ENCODE measurements around the gene CTDSPL.

The CTDSPL gene

DNA sequence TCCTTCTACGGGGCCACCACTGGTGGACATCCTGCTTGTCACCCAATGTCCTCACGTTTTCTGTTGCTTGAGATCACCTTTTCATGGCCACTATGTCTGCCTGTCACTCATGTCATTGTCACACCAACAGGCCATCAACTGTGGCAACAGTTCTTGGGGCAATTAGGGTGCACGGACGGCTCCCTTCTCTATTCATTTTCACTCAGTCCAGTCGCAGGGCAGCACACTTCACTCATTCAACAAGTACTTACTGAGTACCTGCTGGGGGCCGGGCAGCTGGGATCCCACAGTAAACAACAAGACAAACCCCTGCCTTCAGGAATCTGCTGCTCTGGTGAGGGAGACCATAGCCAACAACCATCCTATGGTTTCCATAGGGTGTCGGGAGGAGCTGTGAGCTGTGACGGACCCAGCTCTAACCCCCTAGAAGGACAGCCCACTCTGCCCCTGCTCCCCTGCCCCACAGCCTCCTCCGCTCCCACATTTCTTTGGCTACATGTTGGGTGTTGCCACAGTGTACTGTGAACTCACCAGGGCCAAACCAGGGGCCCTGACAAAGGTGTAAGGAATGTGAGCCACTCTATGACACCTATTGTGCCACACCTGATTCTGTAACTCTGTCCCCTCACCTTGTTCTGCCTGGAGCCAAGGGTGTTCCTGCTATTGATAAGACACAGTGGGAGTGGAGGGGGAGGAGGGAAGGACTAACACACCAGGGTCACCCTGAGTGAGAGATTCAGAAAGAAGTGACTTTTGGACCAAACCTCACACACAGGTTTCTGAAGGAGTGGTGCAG, 130.8 kb downstream of the CTDSPL start:
- DNase-seq = no peak

DNA sequence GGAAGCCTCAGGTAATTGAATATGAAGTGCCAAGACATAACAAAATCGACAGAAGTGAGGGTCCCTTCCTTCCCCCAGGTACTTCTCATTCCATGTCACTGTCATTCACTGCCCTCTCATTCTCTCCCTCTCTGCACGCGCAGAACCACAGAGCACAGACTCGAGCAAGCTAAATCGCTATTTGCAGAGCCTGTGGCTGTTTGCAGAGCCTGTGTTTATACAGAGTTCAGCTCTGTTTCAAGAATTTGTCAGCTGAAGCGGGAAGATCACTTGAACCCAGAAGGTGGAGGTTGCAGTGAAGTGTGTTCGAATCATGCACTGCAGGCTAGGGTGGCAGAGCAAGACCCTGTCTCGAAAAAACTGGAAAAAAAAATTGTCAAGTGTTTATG, 131.4 kb downstream of the CTDSPL start:
- no peak for DNase-seq

DNA sequence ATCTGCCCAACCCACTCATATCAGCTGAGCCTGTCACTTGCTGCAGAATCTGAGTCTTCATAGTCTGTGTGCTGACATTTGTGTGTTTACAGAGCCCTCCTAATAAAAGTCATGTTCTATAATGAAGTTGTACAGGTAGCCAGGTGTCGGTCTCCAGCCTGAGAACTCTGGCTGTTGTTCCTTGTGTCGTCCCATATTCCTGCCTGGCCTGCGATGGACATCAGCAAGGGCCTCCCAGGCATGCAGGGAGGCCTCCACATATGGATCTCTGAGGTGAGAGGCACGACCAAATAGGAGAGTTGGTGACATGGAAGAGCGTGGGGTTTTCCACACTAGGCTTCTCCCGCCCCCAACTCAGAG, 131.8 kb downstream of the CTDSPL start:
- no peak for DNase-seq

DNA sequence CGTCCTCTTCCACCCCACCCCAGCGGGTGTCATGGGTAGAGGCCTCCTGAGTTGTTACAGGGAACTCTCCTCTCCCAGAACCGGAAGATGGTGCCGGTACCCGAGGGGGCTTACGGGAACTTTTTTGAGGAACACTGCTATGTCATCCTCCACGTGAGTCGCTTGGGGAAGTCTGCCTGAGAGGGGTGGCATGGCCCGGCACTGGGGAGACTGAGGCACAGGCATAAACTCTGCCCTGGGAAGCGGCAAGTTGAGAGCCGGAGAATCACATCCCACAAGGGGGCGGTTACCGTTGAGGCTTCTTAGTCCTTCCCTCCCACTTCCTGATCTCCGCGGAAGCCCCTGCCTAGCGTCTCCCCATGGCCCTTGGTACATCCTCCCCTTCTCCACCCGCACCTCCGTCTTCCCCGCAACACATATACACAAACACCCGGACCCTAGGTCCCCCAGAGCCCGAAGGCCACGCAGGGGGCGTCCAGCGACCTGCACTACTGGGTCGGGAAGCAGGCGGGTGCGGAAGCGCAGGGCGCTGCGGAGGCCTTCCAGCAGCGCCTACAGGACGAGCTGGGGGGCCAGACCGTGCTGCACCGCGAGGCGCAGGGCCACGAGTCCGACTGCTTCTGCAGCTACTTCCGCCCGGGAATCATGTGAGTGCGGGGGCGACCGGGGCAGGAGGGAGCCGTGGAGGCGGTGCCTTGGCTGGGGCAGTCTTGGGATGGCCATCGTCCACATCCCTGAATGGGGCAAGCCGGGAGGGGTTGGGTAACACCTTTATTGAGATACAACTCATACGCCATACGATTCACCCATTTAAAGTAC, 132.3 kb downstream of the CTDSPL start:
- no peak for DNase-seq

DNA sequence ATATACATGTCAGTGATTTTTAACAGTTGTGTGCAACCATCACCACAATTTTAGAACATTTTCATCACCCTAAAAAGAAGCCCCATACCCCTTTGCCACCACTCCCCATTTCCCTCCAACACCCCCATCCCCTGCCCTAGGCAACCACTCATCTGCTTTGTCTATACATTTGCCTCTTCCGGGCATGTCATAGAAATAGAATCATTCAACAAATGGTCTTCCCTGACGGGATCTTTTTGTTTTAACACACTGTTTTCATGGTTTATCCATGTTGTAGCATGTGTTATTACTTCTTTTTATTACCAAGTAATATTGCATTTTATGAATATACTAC, 132.9 kb downstream of the CTDSPL start:
- no peak for DNase-seq

DNA sequence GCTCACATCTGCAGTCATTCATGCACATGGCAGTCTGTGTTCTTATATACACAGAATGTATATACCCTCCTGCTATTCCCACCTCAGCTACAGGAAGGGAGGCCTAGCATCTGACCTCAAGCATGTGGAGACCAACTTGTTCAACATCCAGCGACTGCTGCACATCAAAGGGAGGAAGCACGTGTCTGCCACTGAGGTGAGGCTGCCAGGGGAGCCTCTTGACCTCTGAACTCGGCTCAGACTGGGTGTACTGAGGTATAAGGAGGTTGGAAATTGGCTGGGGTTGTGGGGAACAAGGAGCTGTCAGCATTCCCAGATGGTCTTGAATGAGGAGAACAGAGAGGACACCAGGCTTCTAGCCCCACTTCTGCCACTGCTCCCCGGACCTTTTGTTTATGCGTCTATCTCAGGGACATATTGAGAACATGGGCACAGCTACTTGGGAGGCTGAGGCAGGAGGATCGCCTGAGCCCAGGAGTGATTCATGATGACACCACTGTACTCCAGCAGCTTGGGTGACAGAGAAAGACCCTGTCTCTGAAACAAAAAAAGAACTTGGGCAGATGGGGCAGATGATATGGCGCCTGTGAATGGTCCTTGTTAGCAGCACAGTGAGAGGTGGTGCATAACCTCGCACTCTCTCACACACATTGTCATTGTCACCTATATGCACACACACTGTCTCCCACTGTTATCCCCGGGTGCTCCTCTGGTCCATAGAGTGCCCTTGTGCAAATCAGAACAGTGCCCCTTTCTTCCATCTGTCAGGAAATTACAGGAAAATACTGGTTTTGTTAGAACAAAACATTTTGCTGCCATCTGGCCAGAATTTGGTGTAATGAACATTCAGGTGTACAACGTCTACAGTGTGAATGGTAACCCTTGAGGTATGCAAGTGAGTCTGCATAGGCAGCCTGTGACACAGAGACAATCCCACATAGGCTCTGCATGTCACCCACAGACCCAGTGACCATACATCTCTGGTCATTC, 134.3 kb downstream of the CTDSPL start:
- no peak for DNase-seq

DNA sequence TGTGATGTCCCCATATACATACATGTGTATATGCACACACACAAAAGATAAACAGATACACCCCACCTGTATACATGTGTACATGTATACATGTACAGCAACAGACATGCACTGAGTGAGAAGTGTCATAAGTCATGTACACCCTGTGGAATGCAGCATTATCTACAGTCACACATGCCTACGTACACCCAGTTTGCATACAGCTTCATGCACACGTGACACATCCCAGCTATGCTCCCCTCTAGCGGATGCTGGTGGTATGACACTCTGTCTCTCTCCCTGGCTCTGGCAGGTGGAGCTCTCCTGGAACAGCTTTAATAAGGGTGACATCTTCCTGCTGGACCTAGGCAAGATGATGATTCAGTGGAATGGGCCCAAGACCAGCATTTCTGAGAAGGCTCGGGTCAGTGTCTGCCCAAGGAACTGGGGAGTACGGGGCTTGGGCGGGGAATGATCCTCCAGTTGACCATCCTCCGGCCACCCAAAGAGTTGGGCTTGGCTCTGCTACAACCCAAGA, 135.2 kb downstream of the CTDSPL start:
- DNase-seq = peak; percentile 49 to 55

DNA sequence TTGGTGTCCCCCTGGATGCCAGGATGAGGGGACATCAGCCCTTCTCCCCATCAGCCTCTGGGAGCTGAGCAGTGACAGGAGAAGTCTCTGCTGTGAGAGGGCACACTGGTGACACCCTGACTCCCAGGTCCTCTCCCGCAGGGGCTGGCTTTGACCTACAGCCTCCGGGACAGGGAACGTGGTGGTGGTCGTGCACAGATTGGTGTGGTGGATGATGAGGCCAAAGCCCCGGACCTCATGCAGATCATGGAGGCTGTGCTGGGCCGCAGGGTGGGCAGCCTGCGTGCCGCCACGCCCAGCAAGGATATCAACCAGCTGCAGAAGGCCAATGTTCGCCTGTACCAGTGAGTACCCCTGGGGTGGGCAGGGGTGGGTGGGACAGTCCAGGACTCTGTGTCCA, 135.7 kb downstream of the CTDSPL start:
- no peak for DNase-seq

DNA sequence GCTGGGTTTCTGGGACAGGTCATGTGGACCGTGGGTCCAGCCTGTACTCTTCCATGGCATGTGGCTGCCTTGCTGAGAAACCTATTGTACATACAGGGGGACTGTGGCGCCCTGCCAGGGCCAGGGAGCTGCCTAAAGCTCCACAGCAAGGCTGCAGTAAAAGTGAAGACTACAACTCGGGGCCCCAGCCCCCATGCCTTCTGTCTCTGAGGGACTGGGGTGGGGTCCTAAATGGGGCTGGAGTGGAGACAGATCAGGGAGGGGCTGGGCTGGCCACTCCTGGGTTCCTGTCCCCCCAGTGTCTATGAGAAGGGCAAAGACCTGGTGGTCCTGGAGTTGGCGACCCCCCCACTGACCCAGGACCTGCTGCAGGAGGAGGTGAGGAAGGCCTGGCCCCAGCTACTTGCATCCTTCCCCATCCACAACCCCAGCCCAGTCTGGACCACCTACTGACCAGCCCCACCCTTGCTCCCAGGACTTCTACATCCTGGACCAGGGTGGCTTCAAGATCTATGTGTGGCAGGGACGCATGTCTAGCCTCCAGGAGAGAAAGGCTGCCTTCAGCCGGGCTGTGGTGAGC, 136.2 kb downstream of the CTDSPL start:
- DNase-seq = no peak

DNA sequence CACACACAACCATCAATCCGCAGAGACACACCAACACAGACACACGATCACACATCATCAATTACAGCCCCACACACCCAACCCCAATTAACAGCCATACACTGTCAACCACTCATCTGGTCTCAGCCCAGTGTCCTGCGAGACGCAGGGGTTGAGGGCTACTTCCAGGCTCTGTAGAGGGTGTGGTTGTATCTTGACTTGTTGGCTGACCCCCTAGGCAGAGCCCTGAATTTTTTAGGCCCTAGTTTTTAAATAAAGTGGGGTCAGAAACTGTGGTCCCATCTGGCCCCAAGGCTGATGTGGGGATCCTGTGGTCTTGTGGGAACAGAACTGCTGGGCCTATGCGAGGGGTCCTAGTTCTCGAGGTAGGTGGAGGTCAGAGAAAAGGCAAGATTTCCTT, 138.2 kb downstream of the CTDSPL start:
- DNase-seq = no peak

DNA sequence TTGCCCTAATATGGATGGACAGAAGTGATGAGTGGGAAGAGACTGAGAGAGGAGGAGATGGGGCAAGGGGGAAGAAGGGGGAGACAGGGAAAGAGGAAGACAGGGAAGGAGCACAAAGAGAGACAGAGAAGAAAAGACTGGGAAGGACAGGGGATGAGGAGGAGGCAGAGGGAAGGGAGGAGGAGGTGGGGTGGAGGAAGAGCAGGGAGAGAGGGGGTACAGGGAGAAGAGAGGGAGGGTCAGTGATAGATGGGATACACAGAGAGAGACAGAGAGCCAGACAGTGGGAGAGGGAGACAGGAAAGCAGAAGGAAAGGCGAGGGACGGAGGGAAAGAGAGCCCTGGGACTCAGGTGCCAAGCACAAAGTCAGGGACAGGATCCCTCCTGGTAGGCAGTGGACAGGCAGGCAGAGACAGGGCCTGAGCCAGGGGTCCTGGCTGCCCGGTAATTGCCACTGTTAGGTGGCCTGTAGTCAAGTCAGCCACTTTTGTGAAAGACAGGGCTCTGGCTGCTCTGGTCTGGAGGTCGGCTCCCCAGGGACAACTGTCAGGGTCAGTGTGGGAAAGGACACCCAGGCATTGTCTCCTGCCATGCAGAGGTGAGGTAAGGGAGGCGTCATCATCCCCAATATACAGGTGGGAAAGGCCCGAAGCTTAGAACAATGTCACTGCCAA, 138.7 kb downstream of the CTDSPL start:
- DNase-seq = no peak

DNA sequence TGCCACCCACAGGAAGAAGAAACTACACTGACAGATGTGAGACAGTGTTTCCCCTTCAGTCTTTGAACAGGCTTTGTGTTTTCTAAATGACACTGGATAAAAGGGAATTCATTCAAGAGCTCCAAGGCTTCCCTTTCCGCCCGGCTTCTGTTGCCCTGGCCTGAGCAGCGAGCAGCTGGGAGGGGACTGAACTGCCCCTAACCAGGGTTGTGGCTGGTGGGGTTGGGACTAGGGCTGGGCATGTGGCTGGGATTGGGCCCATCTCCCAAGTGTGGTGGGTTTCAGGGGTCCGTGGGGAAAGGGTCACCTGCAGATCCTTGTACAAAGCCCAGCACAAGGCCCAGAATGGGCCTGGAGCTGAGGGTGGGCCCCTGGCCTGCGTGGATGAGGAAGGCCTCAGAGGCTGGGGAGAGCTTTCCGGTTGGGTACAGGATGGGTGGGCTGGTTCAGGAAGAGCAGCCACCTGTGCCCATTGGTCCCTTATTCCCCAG, 139.3 kb downstream of the CTDSPL start:
- DNase-seq = no peak

DNA sequence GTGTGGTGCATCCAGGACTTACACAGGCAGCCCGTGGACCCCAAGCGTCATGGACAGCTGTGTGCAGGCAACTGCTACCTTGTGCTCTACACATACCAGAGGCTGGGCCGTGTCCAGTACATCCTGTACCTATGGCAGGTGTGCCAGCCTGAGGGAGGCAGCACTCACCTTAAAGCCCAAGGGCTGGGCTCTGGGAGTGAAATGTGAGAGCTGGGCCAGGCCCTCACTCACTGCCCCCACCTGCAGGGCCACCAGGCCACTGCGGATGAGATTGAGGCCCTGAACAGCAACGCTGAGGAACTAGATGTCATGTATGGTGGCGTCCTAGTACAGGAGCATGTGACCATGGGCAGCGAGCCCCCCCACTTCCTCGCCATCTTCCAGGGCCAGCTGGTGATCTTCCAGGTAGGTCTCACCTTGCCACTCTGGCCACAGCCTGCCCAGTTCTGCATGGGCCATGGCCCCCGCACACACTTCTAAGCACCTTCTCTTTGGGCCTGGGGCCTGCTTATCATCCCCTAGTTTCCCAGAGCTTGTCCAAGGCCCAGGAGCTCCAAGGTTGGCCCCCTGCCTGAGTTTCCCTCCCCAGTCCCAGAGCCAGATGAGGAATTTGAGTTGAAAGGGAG, 139.9 kb downstream of the CTDSPL start:
- DNase-seq = no peak

DNA sequence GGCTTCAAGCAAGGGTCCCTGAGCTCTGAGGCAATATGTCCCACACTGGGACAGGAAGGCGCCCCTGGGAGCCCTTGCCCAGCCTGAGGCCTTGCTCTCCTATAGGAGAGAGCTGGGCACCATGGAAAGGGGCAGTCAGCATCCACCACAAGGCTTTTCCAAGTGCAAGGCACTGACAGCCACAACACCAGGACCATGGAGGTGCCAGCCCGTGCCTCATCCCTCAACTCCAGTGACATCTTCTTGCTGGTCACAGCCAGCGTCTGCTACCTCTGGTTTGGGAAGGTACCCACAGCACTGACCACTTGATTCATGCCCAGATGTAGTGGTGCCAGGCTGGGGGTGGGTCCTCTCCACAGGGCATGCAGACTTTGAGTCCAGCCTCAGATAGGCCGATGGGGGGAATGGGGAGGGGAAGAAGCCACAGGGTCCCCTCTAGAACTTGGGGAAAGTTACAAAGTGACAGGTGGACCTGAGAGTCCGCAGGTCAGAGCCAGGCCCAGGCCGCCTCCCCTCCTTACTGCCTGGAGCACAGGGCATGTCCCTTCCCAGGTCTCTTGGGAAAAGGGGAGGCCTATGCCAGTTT, 140.7 kb downstream of the CTDSPL start:
- no peak for DNase-seq

DNA sequence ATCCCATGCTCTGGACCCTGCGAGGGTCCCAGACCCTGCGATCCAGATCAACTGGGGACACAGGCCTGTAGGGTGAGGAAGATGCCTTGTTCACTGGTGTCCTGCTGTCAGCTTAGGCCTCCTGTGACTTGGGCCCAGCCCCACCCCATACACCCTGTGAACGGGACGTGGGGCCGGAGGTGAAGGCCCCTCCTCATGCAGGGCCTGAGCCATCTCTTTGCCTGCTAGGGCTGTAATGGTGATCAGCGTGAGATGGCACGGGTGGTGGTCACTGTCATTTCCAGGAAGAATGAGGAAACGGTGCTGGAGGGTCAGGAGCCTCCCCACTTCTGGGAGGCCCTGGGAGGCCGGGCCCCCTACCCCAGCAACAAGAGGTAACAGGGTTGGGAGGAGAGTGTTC, 141.3 kb downstream of the CTDSPL start:
- no peak for DNase-seq

DNA sequence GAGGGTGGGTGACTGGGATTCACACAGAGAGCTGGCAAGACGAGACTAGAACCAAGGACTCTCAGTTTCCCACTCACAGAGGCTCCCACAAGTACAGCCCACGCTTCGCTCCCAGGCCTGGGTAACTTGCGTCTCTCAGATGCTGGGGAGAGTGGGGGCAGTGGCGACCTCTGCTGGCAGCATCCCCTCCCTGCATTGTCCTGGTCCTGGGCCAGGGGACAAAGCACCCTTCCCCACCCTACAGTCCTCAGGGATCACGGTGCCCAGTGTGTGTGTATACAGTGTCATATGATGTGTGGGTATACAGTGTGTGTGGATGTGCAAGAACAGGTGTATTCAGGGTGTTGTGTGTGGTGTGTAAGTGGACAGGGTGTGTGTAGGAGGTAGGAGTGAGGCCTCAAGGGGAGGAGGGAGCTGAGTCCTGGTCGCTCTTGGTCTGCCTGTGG, 141.7 kb downstream of the CTDSPL start:
- peak; percentile 32 to 40 for DNase-seq

DNA sequence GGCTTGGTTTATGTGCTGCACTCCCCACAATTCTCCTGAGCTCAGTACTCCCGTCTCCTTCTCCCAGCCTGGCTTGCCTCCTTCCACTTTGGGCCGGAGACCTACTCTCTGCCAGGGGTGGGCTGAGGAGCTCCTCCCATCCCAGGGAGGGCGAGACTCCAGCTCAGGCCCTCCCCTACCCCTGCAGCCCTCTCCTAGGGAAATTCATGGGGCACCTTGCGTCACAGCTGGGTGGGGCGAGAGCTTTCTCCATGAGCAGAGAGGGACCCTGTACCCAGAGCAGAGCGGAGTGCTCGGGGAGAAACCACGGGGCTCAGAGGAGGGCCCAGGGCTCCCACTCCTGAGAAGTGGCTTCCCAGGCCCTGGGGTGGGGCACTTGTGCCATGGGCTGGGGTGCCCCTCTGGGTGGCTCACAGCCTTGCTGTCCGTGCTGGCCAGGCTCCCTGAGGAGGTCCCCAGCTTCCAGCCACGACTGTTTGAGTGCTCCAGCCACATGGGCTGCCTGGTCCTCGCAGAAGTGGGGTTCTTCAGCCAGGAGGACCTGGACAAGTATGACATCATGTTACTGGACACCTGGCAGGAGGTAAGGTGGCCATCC, 142.2 kb downstream of the CTDSPL start:
- no peak for DNase-seq

DNA sequence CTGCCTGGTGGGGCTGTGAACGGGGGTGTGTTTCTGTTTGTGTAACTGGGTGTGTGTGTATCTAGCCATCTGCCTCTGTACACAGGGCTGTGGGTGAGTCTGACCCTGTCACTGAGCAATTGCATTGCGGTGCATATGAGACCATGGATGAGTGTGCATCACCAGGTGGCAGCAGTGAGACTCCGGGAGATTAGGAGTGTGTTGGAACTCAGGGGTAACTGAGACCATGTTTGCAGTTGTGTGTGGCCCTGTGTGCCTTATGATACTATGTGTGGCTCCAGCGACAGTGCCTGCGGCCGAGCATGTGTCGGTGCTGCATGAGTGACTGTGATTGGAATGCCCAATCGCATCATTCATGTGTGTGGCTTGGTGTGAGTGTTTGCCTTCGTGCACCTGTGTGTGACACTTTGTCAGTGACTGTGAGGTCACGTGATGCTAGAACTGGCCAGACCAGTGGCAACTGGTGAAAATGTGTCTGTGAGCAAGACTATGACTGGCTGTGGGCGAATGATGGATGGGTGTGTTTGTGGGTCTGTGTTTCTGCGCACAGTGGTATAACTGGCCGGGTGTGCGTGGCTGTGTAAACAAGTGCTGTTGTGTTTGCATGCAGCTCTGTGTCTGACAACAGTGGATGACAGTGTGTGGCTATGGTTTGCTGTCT, 142.9 kb downstream of the CTDSPL start:
- DNase-seq = peak; percentile 29 to 70

DNA sequence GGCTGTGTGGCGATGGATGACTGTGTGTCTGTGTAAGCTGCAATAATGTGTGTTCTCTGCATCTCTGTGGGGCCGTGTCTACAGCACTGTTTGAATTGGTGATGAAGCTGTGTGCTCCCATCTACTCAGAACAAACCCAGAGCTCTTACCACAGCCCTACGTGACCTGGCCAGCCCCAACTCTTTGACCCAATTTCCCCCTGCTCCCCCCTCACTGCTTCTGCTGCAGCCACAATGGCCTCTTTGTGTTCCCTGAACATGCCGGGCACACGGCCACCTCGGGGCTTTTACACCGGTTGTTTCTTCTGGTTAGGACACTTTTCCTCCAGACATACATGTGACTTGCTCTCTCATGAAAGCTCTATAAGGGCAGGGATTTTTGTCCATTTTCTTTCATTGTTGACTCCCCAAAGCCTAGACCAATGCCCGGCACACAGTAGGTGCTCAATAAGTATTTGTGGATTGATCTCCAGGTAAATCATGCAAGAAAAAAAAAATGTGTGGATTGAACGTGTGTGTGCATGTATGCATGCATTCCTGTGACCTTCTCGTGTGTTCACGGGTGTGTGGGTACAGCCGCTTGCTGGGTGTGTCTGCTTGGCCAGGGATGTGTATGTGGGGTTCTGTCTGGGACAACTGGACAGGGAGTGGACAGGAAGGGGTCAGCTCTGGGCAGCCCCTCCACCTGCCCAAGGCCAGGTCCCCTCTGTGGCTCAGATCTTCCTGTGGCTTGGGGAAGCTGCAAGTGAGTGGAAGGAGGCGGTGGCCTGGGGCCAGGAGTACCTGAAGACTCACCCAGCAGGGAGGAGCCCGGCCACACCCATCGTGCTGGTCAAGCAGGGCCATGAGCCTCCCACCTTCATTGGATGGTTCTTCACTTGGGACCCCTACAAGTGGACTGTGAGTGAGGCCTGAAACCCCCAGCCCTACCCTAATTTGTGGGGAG, 143.7 kb downstream of the CTDSPL start:
- DNase-seq = no peak
